Progenitor cell of endocrine pancreas (in vitro differentiated cells): ENCODE measurements around the gene MAD1L1. TPM values are rescaled to one million over a fixed set of nuclear protein-coding genes. Genes with fewer than 3 reads are reported as not detected.
A peak's percentile ranks its signal among the peaks of the same experiment; 100 is the strongest.

Experiments used
- DNase-seq: peaks from one replicate; pipeline ENCODE4 v3.0.0; 2021; ENCODE audit warnings: low spot score; ENCODE audit not compliant: unreplicated experiment
- H3K27ac Mint-ChIP-seq: 2 replicates; pipeline ENCODE4 v1.8.0; 2021; ENCODE audit warnings: mild to moderate bottlenecking, moderate library complexity, mixed read lengths
- H3K27me3 Mint-ChIP-seq: 2 replicates; pipeline ENCODE4 v1.8.0; 2021; ENCODE audit warnings: mixed read lengths
- H3K36me3 Mint-ChIP-seq: 2 replicates; pipeline ENCODE4 v1.8.0; 2022; ENCODE audit warnings: mixed read lengths; ENCODE audit not compliant: insufficient read depth
- H3K4me1 Mint-ChIP-seq: 2 replicates; pipeline ENCODE4 v1.8.0; 2021; ENCODE audit warnings: low read depth, mixed read lengths
- H3K4me3 Mint-ChIP-seq: 2 replicates; pipeline ENCODE4 v1.8.0; 2021; ENCODE audit warnings: low read depth, mild to moderate bottlenecking, moderate library complexity, mixed read lengths
- H3K9me3 Mint-ChIP-seq: 2 replicates; pipeline ENCODE4 v1.8.0; 2021; ENCODE audit warnings: low read depth, mixed read lengths
- CTCF ChIP-seq: fragments of 200-600 bp; sonication (generic); IDR thresholded peaks from one replicate; pipeline ENCODE4 v1.5.0; 2021; ENCODE audit warnings: antibody characterized with exemption, mild to moderate bottlenecking; ENCODE audit not compliant: unreplicated experiment
- total RNA-seq: library from RNA; stranded (reverse); gene quantifications from 2 replicates; pipeline ENCODE4 v1.2.1, GENCODE V29; 2021

Gene MAD1L1
- total RNA-seq, 1 donor from 2014 or later = 49.8 TPM

GRCh38 chr7:1994931-1995330, 237.8 kb downstream of the MAD1L1 start:
- no peak for DNase-seq
- no peaks in the 10 kb centered on the region for H3K9me3 Mint-ChIP-seq
- H3K4me1 Mint-ChIP-seq = no peaks in the 10 kb centered on the region
- no peaks in the 10 kb centered on the region for H3K27me3 Mint-ChIP-seq
- no peaks in the 10 kb centered on the region for H3K36me3 Mint-ChIP-seq
- H3K27ac Mint-ChIP-seq = no peak overlapping the region
- TF ChIP-seq CTCF = no peak
- no peak overlapping the region for H3K4me3 Mint-ChIP-seq

- no peaks in the 10 kb centered on the region for H3K4me1 Mint-ChIP-seq
- no peak for TF ChIP-seq CTCF
- peak overlapping the region; percentile 63 for H3K27ac Mint-ChIP-seq
- no peak for DNase-seq
- no peak overlapping the region for H3K4me3 Mint-ChIP-seq
- H3K9me3 Mint-ChIP-seq = no peaks in the 10 kb centered on the region
- H3K36me3 Mint-ChIP-seq = no peaks in the 10 kb centered on the region
- H3K27me3 Mint-ChIP-seq = no peaks in the 10 kb centered on the region
Observed at GRCh38 chr7:1993776-1994740, 238.7 kb downstream of the MAD1L1 start.

GRCh38 chr7:1993031-1993695, 239.6 kb downstream of the MAD1L1 start:
- Mint-ChIP-seq H3K27ac (no peak overlapping the region), H3K27me3 (no peaks in the 10 kb centered on the region), H3K4me3 (no peak overlapping the region), H3K9me3 (no peaks in the 10 kb centered on the region), H3K4me1 (no peaks in the 10 kb centered on the region), H3K36me3 (no peaks in the 10 kb centered on the region)
- no peak for DNase-seq
- no peak for TF ChIP-seq CTCF

GRCh38 chr7:1992554-1992953, 240.2 kb downstream of the MAD1L1 start:
- H3K4me3 Mint-ChIP-seq = no peak overlapping the region
- H3K36me3 Mint-ChIP-seq = no peaks in the 10 kb centered on the region
- H3K9me3 Mint-ChIP-seq = no peaks in the 10 kb centered on the region
- H3K4me1 Mint-ChIP-seq = no peaks in the 10 kb centered on the region
- TF ChIP-seq CTCF = no peak
- H3K27ac Mint-ChIP-seq = no peak overlapping the region
- no peak for DNase-seq
- no peaks in the 10 kb centered on the region for H3K27me3 Mint-ChIP-seq

- Mint-ChIP-seq H3K27ac (no peak overlapping the region), H3K9me3 (no peaks in the 10 kb centered on the region), H3K4me1 (no peaks in the 10 kb centered on the region), H3K4me3 (no peak overlapping the region), H3K27me3 (no peaks in the 10 kb centered on the region), H3K36me3 (peaks cover 5% of the 10 kb centered on the region)
- TF ChIP-seq CTCF = no peak
- DNase-seq = no peak
Observed at GRCh38 chr7:1990001-1990670, 242.6 kb downstream of the MAD1L1 start.
